ENCODE results near the gene RPS29. TPM values are rescaled to one million over a fixed set of nuclear protein-coding genes. Genes with fewer than 3 reads are reported as not detected.

The RPS29 gene
- total and polyA plus RNA-seq, 10 of the 15 experiments (the other 5 are each of a cell fraction or from before 2014, with no cell fraction given), result 2,685 to 10,815 (median 4,359) TPM

GRCh38 chr14:49633640-49634546, 47.7 kb upstream of the RPS29 start (continued):
- TF ChIP-seq POU2F2 (IDR thresholded peaks at IDR 0.05; ENCODE audit: borderline replicate concordance, low read depth, low read length) (peak; percentile 15; the same call in 2 of the 3 replicates), NR2C2 (IDR thresholded peaks at IDR 0.05; ENCODE audit: borderline replicate concordance, control insufficient read depth, insufficient read length, low read depth) (no peak), MEF2A (IDR thresholded peaks at IDR 0.05; ENCODE audit: insufficient read depth, low read depth, low read length) (peak; percentile 68; the same call in 1 of the 2 replicates), CEBPZ (IDR thresholded peaks at IDR 0.05; ENCODE audit: low read depth, low read length) (no peak), SMAD1 (IDR thresholded peaks at IDR 0.05; ENCODE audit: low read depth, partially characterized antibody) (no peak), RELA (IDR thresholded peaks at IDR 0.05; ENCODE audit: borderline replicate concordance, partially characterized antibody) (peak; percentile 7), RB1 (IDR thresholded peaks at IDR 0.05; ENCODE audit: borderline replicate concordance) (peak; percentile 69; the same call in 1 of the 2 replicates), PAX5 (IDR thresholded peaks at IDR 0.05; ENCODE audit: borderline replicate concordance, low read depth, low read length) (peak; percentile 67; the same call in 1 of the 2 replicates), LARP7 (IDR thresholded peaks at IDR 0.05) (peak; percentile 87), KDM1A (IDR thresholded peaks at IDR 0.05; ENCODE audit: borderline replicate concordance) (no peak), NFYA (IDR thresholded peaks at IDR 0.05; ENCODE audit: borderline replicate concordance, low read depth, low read length) (no peak), USF2 (IDR thresholded peaks at IDR 0.05; ENCODE audit: borderline replicate concordance, low read depth, low read length) (no peak), ZBTB33 (IDR thresholded peaks at IDR 0.05) (no peak), MLLT1 (IDR thresholded peaks at IDR 0.05) (peak; percentile 61), PAX8 (IDR thresholded peaks at IDR 0.05) (no peak), TAF1 (IDR thresholded peaks at IDR 0.05; ENCODE audit: borderline replicate concordance, low read depth, low read length) (peak; percentile 84; the same call in 1 of the 2 replicates), MXI1 (IDR thresholded peaks at IDR 0.05; ENCODE audit: low read depth, low read length) (peak; percentile 70), CBX5 (IDR thresholded peaks at IDR 0.05; ENCODE audit: low read depth) (no peak; the same call in 1 of the 2 replicates), TCF12 (IDR thresholded peaks at IDR 0.05; ENCODE audit: low read depth, low read length) (peak; percentile 42; the same call in 1 of the 2 replicates)

All from GM12878 (cell line).